Thymus (tissue), 11 donors: ENCODE measurements around the gene ZNF789. TPM values are rescaled to one million over a fixed set of nuclear protein-coding genes. Genes with fewer than 3 reads are reported as not detected.
A peak's percentile ranks its signal among the peaks of the same experiment; 100 is the strongest.

ENCODE experiments used
- DNase-seq, 9 donors: peaks; one replicate each; pipeline ENCODE4 v3.0.0-alpha.2; 2013; ENCODE audit warnings: low spot score in 9 of 9, low read depth in 6 of 9, missing footprints in 1 of 9
- H3K27ac ChIP-seq, 2 donors: one replicate each; pipeline ENCODE4 v1.5.1; 2013; ENCODE audit warnings: control low read depth in 1 of 2, low read depth in 1 of 2, low read length in 1 of 2, mild to moderate bottlenecking in 1 of 2, moderate library complexity in 1 of 2
- H3K27me3 ChIP-seq, 2 donors: one replicate each; pipeline ENCODE4 v1.5.1; 2013; ENCODE audit warnings: low read length in 1 of 2; ENCODE audit not compliant: control insufficient read depth in 2 of 2, insufficient read depth in 1 of 2
- H3K36me3 ChIP-seq, 2 donors: one replicate each; pipeline ENCODE4 v1.5.1; 2013; ENCODE audit warnings: low read length in 1 of 2, mild to moderate bottlenecking in 1 of 2, moderate library complexity in 1 of 2; ENCODE audit not compliant: control insufficient read depth in 2 of 2, insufficient read depth in 2 of 2
- H3K4me1 ChIP-seq, 2 donors: one replicate each; pipeline ENCODE4 v1.5.1; 2013; ENCODE audit warnings: low read length in 2 of 2; ENCODE audit not compliant: control insufficient read depth in 2 of 2, insufficient read depth in 2 of 2
- H3K4me3 ChIP-seq, 2 donors: one replicate each; pipeline ENCODE4 v1.5.1; 2013; ENCODE audit warnings: low read length in 2 of 2, control low read depth in 1 of 2, mild to moderate bottlenecking in 1 of 2
- H3K9me3 ChIP-seq, 2 donors: one replicate each; pipeline ENCODE4 v1.5.1; 2013; ENCODE audit warnings: low read length in 1 of 2, mild to moderate bottlenecking in 1 of 2; ENCODE audit not compliant: control insufficient read depth in 2 of 2, insufficient read depth in 1 of 2
- WGBS: extraction: QIAGEN DNeasy Blood & Tissue Kit; methylation state at CpG from one replicate; pipeline ENCODE4 v1.1.7; 2013; 5-methylcytosine and 5-hydroxymethylcytosine counted together
- polyA plus RNA-seq: library from polyadenylated mRNA; stranded (reverse); fragments of 200-250 nt; gene quantifications from one replicate; pipeline ENCODE4 v1.2.3, GENCODE V29; 2013
- total RNA-seq: library from RNA; stranded (reverse); fragments of 120-200 nt; gene quantifications from one replicate; pipeline ENCODE4 v1.2.4, GENCODE V29; 2013
- donor health status: healthy.

Gene ZNF789
- total and polyA plus RNA-seq, 2 donors: 10.3 to 23.0 TPM

- H3K9me3 ChIP-seq: peaks cover 0 to 5% of the 10 kb centered on the region in 2 donors
- no peak for DNase-seq
- peaks cover 4 to 23% of the 10 kb centered on the region in 2 donors for H3K27me3 ChIP-seq
- 61% methylated on average over 23 of the region's 23 CpGs for WGBS
- no peaks in the 10 kb centered on the region for H3K36me3 ChIP-seq
- H3K4me3 ChIP-seq: no peak overlapping the region
- peaks cover 13 to 26% of the 10 kb centered on the region in 2 donors for H3K4me1 ChIP-seq
- no peak overlapping the region for H3K27ac ChIP-seq
These were observed 3.2 kb upstream of the ZNF789 start for GRCh38 chr7:99469381-99470065.

- WGBS: 2% methylated on average over 7 of the region's 7 CpGs
- peak in 3 of 9 donors; percentile 26 to 55 (median 31) for DNase-seq
- peaks cover 5 to 13% of the 10 kb centered on the region in 2 donors for H3K4me1 ChIP-seq
- peak overlapping the region; percentile 72 to 84 for H3K27ac ChIP-seq
- peak overlapping the region; percentile 73 to 88 for H3K4me3 ChIP-seq
- H3K36me3 ChIP-seq: peaks cover 4 to 13% of the 10 kb centered on the region in 2 donors
- peaks cover 0 to under 1% of the 10 kb centered on the region in 2 donors for H3K9me3 ChIP-seq
- H3K27me3 ChIP-seq: peaks cover 4 to 22% of the 10 kb centered on the region in 2 donors
These were observed 566 bp downstream of the ZNF789 start for GRCh38 chr7:99473315-99473596.

GRCh38 chr7:99476107-99476506 lies 3.4 kb downstream of the ZNF789 start:
- peaks cover 5 to 16% of the 10 kb centered on the region in 2 donors for H3K4me1 ChIP-seq
- H3K27me3 ChIP-seq: no peaks in the 10 kb centered on the region
- H3K27ac ChIP-seq: no peak overlapping the region
- peaks cover 14 to 31% of the 10 kb centered on the region in 2 donors for H3K36me3 ChIP-seq
- no peak for DNase-seq
- peaks cover 0 to 2% of the 10 kb centered on the region in 2 donors for H3K9me3 ChIP-seq
- H3K4me3 ChIP-seq: no peak overlapping the region
- WGBS: 94% methylated on average over 5 of the region's 5 CpGs

- no peak for DNase-seq
These were observed 6.1 kb downstream of the ZNF789 start for GRCh38 chr7:99478464-99479440.

DNA sequence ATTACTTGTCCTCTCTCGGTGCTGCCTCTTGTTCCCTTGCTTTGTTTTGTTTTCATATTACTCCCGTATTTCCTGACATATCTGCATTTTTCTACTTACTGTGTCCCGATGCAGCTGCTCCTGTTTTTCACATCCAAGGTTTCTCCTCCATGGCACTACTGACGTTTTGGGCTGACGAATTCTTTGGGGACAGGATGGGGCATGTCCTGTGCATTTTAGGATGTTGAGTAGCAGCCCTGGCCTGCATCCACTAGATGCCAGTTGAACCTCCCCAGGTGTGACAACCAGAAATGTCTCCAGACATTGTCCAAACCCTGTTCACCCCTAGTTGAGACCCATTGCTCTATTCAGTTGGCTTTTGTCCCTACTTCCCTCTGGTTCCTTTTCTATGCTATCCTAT lies 12.4 kb downstream of the ZNF789 start:
- DNase-seq: no peak
- Histone ChIP-seq H3K27ac (no peak overlapping the region), H3K9me3 (no peaks in the 10 kb centered on the region), H3K27me3 (no peaks in the 10 kb centered on the region), H3K4me3 (no peak overlapping the region), H3K36me3 (peaks cover 18 to 30% of the 10 kb centered on the region in 2 donors), H3K4me1 (no peaks in the 10 kb centered on the region)
- 96% methylated on average over 5 of the region's 5 CpGs for WGBS

More at GRCh38 chr7:99478464-99479440, 6.1 kb downstream of the ZNF789 start:
- H3K4me1 ChIP-seq: peaks cover 0 to 7% of the 10 kb centered on the region in 2 donors
- H3K36me3 ChIP-seq: peaks cover 14 to 31% of the 10 kb centered on the region in 2 donors
- no peaks in the 10 kb centered on the region for H3K27me3 ChIP-seq
- 93% methylated on average over 15 of the region's 15 CpGs for WGBS
- H3K9me3 ChIP-seq: peaks cover 0 to 2% of the 10 kb centered on the region in 2 donors
- no peak overlapping the region for H3K4me3 ChIP-seq
- no peak overlapping the region for H3K27ac ChIP-seq

- 94% methylated on average over 4 of the region's 4 CpGs for WGBS
These were observed 16.5 kb downstream of the ZNF789 start for GRCh38 chr7:99489235-99489634.

GRCh38 chr7:99490878-99491277 lies 18.2 kb downstream of the ZNF789 start:
- H3K9me3 ChIP-seq: peaks cover 11 to 24% of the 10 kb centered on the region in 2 donors
- H3K36me3 ChIP-seq: peaks cover 36 to 51% of the 10 kb centered on the region in 2 donors
- H3K4me1 ChIP-seq: no peaks in the 10 kb centered on the region
- no peak overlapping the region for H3K4me3 ChIP-seq
- H3K27me3 ChIP-seq: no peaks in the 10 kb centered on the region
- no peak for DNase-seq
- WGBS: 75% methylated on average over 3 of the region's 3 CpGs
- H3K27ac ChIP-seq: no peak overlapping the region

More at GRCh38 chr7:99489235-99489634, 16.5 kb downstream of the ZNF789 start:
- no peaks in the 10 kb centered on the region for H3K4me1 ChIP-seq
- no peak overlapping the region for H3K4me3 ChIP-seq
- H3K36me3 ChIP-seq: peaks cover 32 to 47% of the 10 kb centered on the region in 2 donors
- DNase-seq: no peak
- peaks cover 8 to 11% of the 10 kb centered on the region in 2 donors for H3K9me3 ChIP-seq
- no peaks in the 10 kb centered on the region for H3K27me3 ChIP-seq
- H3K27ac ChIP-seq: no peak overlapping the region

DNA sequence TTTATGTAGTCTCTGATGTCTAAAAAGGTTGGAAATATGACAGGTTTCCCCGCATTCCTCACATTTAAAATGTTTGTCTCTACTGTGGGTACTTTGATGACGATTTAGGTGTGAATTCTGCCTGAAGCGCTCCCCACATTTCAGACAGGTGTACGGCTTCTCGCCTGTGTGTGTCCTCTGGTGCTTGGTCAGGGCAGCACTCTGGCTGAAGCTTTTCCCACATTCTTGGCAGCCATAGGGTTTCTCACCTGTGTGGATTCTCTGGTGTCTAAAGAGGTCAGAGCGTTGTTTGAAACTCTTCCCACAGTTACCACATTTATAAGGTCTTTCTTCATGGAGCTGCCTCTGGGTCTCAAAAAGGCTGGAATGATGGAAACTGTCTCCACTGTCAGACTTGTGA lies 21.1 kb downstream of the ZNF789 start:
- Histone ChIP-seq H3K9me3 (peaks cover 11 to 24% of the 10 kb centered on the region in 2 donors), H3K27ac (no peak overlapping the region), H3K27me3 (no peaks in the 10 kb centered on the region), H3K4me3 (no peak overlapping the region), H3K4me1 (peaks cover 9 to 13% of the 10 kb centered on the region in 2 donors), H3K36me3 (peaks cover 39 to 58% of the 10 kb centered on the region in 2 donors)
- DNase-seq: no peak
- WGBS: 99% methylated on average over 6 of the region's 6 CpGs
